H1 (cell line): Measurements from ENCODE around the gene COG4. TPM values are rescaled to one million over a fixed set of nuclear protein-coding genes. Genes with fewer than 3 reads are reported as not detected.

ENCODE experiments used
- CEBPB ChIP-seq: IDR thresholded peaks from 2 replicates; pipeline ENCODE4 v1.6.1; 2012; ENCODE audit warnings: low read depth, low read length
- HDAC2 ChIP-seq, 2 experiments: fragments of 300-600 bp in 1 of 2; sonication (generic) in 1 of 2; IDR thresholded peaks; 2 replicates each; pipeline ENCODE4 v1.6.1; 2011 to 2012; ENCODE audit warnings: low read depth in 2 of 2, low read length in 2 of 2, mild to moderate bottlenecking in 2 of 2, moderate library complexity in 2 of 2, borderline replicate concordance in 1 of 2, inconsistent platforms in 1 of 2
- POU5F1 ChIP-seq: IDR thresholded peaks from 2 replicates; pipeline ENCODE4 v1.6.1; 2011; ENCODE audit warnings: low read depth, mild to moderate bottlenecking, low read length, moderate library complexity
- RFX5 ChIP-seq: IDR thresholded peaks from 2 replicates; pipeline ENCODE4 v1.6.1; 2011; ENCODE audit warnings: low read depth, low read length, improper control_type of control experiment, borderline replicate concordance
- RXRA ChIP-seq: IDR thresholded peaks from 2 replicates; pipeline ENCODE4 v1.6.1; 2011; ENCODE audit warnings: low read depth, mild to moderate bottlenecking, low read length, moderate library complexity; ENCODE audit not compliant: insufficient read depth
- TAF1 ChIP-seq: IDR thresholded peaks from 2 replicates; pipeline ENCODE4 v1.6.1; 2011; ENCODE audit warnings: mild to moderate bottlenecking, low read depth, low read length
- ZNF274 ChIP-seq: IDR thresholded peaks from 2 replicates; pipeline ENCODE4 v1.7.0; 2012; ENCODE audit warnings: low read length, borderline replicate concordance; ENCODE audit errors: extremely low read depth
- polyA plus RNA-seq, 7 experiments: library from polyadenylated mRNA; depleted of rRNA in 3 of 7; stranded (reverse) in 5 of 7; unstranded in 2 of 7; fragments of >200 nt in 5 of 7; fragments of 200-250 nt in 2 of 7; gene quantifications; 1 replicate in 5 of 7; 2 replicates in 1 of 7; 4 replicates in 1 of 7; pipeline versions ENCODE4 v1.2.1 to v1.2.3, GENCODE V29; 2011 to 2013; ENCODE audit warnings: missing spikeins in 2 of 7, mixed read lengths in 2 of 7
- total RNA-seq: library from RNA; stranded (reverse); fragmentation: NEBNext Ultra II Directional; extraction: Animal tissue kit (Norgen Biotek cat#: 25700); gene quantifications from 2 replicates; pipeline ENCODE4 v1.2.1, GENCODE V29; 2021
- TF ChIP-seq, protein P1 (sequence below): fragments of 300-600 bp; sonication (generic); IDR thresholded peaks from 2 replicates; pipeline ENCODE4 v1.7.1; 2012; ENCODE audit warnings: low read length, moderate library complexity, mild to moderate bottlenecking, inconsistent platforms; ENCODE audit not compliant: insufficient replicate concordance
- TF ChIP-seq, protein P2 (sequence below): IDR thresholded peaks from 2 replicates; pipeline ENCODE4 v1.6.1; 2012; ENCODE audit warnings: inconsistent platforms

Gene COG4
- total and polyA plus RNA-seq, 2 of the 8 experiments (the other 6 are each of a cell fraction or from before 2014, with no cell fraction given), result 46.1 to 50.2 TPM

DNA sequence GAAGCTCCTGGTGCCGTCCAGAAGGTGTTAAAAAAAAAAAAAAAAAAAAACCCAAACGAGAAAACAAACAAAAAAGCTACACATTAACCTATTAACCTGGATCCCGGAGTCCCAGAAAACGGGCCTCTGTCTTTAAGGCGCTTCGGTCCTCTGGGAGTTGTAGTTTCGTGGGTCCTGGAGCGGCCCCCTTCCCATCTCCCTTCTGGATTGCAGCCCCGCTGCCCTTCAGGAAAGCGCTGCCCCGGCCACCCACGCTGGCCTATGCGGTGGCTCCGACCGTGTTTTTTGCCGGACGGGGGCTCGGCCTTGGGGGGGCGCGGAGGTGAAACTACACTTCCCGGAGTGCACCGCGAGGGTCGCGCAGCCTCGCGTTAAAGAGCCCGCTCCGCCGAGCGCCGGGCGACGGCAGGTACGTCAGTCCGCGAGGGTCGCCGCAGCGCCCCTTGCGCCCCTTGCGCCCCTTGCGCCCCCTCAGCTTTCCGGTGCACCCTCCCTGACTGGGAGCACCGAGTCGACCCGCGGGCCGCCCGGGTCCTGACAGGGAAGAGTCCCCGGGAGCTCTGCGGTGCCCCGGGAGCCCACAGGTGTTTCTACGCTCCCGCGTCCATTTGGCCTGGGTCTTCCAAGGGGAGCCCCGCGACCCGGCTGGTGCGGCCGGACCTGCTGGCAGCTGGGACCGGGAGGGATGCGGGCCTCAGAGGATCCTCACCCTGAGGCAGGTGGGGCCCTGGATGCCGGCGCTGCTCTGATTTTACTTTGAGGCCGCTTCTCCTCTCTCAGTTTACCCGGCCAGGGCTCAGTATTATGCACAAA lies 68.9 kb downstream of the COG4 start, which contains the start of gene FCSK (continued):
- TF ChIP-seq, protein P1, sequence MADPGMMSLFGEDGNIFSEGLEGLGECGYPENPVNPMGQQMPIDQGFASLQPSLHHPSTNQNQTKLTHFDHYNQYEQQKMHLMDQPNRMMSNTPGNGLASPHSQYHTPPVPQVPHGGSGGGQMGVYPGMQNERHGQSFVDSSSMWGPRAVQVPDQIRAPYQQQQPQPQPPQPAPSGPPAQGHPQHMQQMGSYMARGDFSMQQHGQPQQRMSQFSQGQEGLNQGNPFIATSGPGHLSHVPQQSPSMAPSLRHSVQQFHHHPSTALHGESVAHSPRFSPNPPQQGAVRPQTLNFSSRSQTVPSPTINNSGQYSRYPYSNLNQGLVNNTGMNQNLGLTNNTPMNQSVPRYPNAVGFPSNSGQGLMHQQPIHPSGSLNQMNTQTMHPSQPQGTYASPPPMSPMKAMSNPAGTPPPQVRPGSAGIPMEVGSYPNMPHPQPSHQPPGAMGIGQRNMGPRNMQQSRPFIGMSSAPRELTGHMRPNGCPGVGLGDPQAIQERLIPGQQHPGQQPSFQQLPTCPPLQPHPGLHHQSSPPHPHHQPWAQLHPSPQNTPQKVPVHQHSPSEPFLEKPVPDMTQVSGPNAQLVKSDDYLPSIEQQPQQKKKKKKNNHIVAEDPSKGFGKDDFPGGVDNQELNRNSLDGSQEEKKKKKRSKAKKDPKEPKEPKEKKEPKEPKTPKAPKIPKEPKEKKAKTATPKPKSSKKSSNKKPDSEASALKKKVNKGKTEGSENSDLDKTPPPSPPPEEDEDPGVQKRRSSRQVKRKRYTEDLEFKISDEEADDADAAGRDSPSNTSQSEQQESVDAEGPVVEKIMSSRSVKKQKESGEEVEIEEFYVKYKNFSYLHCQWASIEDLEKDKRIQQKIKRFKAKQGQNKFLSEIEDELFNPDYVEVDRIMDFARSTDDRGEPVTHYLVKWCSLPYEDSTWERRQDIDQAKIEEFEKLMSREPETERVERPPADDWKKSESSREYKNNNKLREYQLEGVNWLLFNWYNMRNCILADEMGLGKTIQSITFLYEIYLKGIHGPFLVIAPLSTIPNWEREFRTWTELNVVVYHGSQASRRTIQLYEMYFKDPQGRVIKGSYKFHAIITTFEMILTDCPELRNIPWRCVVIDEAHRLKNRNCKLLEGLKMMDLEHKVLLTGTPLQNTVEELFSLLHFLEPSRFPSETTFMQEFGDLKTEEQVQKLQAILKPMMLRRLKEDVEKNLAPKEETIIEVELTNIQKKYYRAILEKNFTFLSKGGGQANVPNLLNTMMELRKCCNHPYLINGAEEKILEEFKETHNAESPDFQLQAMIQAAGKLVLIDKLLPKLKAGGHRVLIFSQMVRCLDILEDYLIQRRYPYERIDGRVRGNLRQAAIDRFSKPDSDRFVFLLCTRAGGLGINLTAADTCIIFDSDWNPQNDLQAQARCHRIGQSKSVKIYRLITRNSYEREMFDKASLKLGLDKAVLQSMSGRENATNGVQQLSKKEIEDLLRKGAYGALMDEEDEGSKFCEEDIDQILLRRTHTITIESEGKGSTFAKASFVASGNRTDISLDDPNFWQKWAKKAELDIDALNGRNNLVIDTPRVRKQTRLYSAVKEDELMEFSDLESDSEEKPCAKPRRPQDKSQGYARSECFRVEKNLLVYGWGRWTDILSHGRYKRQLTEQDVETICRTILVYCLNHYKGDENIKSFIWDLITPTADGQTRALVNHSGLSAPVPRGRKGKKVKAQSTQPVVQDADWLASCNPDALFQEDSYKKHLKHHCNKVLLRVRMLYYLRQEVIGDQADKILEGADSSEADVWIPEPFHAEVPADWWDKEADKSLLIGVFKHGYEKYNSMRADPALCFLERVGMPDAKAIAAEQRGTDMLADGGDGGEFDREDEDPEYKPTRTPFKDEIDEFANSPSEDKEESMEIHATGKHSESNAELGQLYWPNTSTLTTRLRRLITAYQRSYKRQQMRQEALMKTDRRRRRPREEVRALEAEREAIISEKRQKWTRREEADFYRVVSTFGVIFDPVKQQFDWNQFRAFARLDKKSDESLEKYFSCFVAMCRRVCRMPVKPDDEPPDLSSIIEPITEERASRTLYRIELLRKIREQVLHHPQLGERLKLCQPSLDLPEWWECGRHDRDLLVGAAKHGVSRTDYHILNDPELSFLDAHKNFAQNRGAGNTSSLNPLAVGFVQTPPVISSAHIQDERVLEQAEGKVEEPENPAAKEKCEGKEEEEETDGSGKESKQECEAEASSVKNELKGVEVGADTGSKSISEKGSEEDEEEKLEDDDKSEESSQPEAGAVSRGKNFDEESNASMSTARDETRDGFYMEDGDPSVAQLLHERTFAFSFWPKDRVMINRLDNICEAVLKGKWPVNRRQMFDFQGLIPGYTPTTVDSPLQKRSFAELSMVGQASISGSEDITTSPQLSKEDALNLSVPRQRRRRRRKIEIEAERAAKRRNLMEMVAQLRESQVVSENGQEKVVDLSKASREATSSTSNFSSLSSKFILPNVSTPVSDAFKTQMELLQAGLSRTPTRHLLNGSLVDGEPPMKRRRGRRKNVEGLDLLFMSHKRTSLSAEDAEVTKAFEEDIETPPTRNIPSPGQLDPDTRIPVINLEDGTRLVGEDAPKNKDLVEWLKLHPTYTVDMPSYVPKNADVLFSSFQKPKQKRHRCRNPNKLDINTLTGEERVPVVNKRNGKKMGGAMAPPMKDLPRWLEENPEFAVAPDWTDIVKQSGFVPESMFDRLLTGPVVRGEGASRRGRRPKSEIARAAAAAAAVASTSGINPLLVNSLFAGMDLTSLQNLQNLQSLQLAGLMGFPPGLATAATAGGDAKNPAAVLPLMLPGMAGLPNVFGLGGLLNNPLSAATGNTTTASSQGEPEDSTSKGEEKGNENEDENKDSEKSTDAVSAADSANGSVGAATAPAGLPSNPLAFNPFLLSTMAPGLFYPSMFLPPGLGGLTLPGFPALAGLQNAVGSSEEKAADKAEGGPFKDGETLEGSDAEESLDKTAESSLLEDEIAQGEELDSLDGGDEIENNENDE, result no peak
- TF ChIP-seq ZNF274 (no peak), POU5F1 (no peak), TAF1 (peak; percentile 38), HDAC2 (IDR thresholded peaks at IDR 0.05; ENCODE audit: borderline replicate concordance in 1 of 2, low read depth in 2 of 2, low read length in 2 of 2) (0 out of 4 replicates have a peak, but pooled peaks of 1 of the 2 experiments have one; percentile 28), RXRA (no peak), CEBPB (no peak), RFX5 (no peak)
- TF ChIP-seq, protein P2, sequence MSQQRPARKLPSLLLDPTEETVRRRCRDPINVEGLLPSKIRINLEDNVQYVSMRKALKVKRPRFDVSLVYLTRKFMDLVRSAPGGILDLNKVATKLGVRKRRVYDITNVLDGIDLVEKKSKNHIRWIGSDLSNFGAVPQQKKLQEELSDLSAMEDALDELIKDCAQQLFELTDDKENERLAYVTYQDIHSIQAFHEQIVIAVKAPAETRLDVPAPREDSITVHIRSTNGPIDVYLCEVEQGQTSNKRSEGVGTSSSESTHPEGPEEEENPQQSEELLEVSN, result no peak
